ENCODE measurements around the gene DTNBP1.

Gene DTNBP1

DNA sequence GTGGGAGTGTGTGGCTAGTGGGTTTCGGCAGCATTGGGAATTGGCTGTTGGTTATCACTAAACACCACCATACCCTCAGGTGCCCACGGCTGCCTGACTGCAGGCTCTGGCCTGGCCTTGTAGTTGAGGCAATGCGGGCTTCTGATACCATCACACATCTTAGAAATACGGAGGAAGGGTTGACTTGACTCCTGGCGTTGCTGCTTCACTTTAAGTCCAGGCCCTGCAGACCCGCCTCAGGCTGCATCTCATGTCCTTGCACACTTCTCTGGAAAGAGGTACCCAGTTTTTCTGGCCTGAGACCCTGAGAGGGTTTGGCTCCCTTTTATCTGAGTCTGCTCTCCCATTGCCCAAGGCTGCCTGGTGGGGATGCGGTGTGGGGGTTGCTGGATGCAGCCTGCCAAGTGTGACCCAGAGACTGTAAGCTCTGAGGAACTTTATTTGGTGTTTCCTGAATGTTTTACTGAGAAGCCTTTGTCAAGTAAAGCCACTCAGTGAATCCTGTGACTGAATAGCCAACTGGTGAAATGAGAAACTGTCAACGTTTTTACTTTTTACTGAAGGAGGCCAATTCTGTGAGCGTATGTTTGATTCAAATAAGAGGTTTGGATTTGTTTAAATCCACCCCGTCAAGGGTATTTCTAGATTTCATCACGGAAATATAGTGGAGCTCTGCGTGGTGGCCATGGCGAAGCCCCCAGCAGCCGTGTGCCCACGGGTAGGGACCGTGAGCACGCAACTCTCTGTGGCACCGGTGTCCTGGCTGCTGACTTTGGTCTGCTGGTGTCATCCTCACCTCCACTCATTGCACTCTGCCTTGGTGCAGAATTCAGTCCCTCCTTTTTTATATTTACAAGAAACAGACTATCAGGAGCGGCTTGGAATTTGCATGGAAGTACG lies 160.1 kb downstream of the DTNBP1 start:
- DNase-seq (ENCODE audit: low spot score): no peak
- FAIRE-seq: no peak

GRCh38 chr6:15501826-15502445 lies 160.9 kb downstream of the DTNBP1 start:
- FAIRE-seq: no peak
- peak; percentile 30 for DNase-seq (ENCODE audit: low spot score)

- FAIRE-seq (no peak), DNase-seq (ENCODE audit: low spot score) (no peak)
These were observed 161.7 kb downstream of the DTNBP1 start for GRCh38 chr6:15500901-15501825.

GRCh38 chr6:15500078-15500740 lies 162.6 kb downstream of the DTNBP1 start:
- DNase-seq (ENCODE audit: low spot score) (no peak), FAIRE-seq (no peak)

GRCh38 chr6:15499591-15499990 lies 163.2 kb downstream of the DTNBP1 start:
- FAIRE-seq: no peak
- DNase-seq (ENCODE audit: low spot score): no peak

- DNase-seq (ENCODE audit: low spot score): no peak
- FAIRE-seq: no peak
These were observed 163.7 kb downstream of the DTNBP1 start for GRCh38 chr6:15499125-15499524.

DNA sequence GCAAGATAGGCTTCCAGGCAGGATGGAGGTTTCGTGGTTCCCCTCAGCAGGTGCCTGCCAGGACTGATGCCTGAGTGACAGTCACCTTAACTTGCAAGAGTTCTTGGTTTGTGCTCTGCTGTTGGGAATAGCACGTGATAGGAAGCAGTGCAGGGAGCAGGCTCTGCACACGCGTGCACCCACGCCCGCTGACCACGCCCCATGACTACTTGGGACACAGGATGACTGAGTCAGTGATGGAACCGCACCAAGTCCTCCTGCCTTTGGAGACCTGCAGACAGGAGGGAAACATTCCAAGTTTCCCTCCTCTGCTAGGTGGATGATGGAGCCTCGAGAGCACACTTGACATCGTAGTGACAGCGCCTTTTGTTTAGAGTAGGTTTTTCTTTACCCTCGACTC lies 164.2 kb downstream of the DTNBP1 start:
- DNase-seq (ENCODE audit: low spot score) (peak; percentile 51), FAIRE-seq (no peak)

DNA sequence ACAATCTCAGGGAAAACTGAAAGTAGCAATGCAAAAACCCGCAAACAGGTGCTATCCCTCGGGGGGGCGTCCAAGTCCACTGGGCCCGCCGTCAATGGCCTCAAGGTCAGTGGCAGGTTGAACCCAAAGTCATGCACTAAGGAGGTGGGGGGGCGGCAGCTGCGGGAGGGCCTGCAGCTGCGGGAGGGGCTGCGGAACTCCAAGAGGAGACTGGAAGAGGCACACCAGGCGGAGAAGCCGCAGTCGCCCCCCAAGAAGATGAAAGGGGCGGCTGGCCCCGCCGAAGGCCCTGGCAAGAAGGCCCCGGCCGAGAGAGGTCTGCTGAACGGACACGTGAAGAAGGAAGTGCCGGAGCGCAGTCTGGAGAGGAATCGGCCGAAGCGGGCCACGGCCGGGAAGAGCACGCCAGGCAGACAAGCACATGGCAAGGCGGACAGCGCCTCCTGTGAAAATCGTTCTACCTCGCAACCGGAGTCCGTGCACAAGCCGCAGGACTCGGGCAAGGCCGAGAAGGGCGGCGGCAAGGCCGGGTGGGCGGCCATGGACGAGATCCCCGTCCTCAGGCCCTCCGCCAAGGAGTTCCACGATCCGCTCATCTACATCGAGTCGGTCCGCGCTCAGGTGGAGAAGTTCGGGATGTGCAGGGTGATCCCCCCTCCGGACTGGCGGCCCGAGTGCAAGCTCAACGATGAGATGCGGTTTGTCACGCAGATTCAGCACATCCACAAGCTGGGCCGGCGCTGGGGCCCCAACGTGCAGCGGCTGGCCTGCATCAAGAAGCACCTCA lies 166.3 kb downstream of the DTNBP1 start:
- no peak for FAIRE-seq

GRCh38 chr6:15495375-15495901 lies 167.4 kb downstream of the DTNBP1 start:
- FAIRE-seq (no peak), DNase-seq (ENCODE audit: low spot score) (no peak)

More for the DNA sequence above, 166.3 kb downstream of the DTNBP1 start:
- DNase-seq (ENCODE audit: low spot score): no peak

DNA sequence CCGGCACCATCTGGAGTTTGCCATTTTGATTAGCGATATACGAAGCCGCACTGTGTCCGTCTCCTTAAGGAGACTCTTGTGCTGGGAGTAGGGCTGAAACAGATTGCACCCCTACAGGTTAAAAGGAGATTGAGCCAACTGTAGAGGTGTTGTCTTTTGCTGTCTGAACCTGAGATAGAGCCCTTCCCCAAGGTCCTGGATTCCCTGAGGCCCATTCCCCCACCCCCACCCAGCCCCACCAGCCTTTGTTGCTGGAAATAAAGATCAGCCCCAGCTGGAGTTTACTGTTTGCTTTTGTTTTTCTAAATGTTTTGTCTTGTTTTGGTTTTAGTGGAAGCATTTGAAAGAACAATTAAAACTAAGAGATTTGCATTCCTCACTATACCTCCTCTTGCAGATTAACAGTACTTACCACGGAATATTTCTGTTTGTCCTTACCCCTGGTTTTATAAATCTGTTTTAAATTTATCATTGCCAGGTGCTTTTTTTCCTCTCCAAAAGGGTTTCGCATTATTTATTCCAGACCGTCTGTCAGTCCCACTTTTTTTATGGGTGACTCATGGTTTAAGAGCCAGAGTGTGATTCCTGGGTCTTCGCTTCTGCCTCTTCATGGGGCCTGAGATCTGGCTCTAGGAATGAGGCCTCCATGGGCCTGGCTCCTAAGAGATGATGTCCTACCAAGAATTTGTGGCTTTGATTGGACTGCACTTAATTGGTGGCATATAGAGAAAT lies 169.2 kb downstream of the DTNBP1 start:
- FAIRE-seq: no peak
- DNase-seq (ENCODE audit: low spot score): no peak

GRCh38 chr6:15491986-15492269 lies 170.9 kb downstream of the DTNBP1 start:
- FAIRE-seq (no peak), DNase-seq (ENCODE audit: low spot score) (no peak)

GRCh38 chr6:15491255-15491985 lies 171.4 kb downstream of the DTNBP1 start:
- FAIRE-seq (no peak), DNase-seq (ENCODE audit: low spot score) (peak; percentile 52)

- DNase-seq (ENCODE audit: low spot score) (no peak), FAIRE-seq (no peak)
These were observed 172.4 kb downstream of the DTNBP1 start for GRCh38 chr6:15490242-15491100.

GRCh38 chr6:15489261-15489962 lies 173.4 kb downstream of the DTNBP1 start:
- no peak for DNase-seq (ENCODE audit: low spot score)
- FAIRE-seq: peak; percentile 27

- no peak for DNase-seq (ENCODE audit: low spot score)
- FAIRE-seq: no peak
These were observed 175.6 kb downstream of the DTNBP1 start for GRCh38 chr6:15487262-15487661.

- FAIRE-seq: no peak
- no peak for DNase-seq (ENCODE audit: low spot score)
These were observed 176.9 kb downstream of the DTNBP1 start for GRCh38 chr6:15485936-15486335.

DNA sequence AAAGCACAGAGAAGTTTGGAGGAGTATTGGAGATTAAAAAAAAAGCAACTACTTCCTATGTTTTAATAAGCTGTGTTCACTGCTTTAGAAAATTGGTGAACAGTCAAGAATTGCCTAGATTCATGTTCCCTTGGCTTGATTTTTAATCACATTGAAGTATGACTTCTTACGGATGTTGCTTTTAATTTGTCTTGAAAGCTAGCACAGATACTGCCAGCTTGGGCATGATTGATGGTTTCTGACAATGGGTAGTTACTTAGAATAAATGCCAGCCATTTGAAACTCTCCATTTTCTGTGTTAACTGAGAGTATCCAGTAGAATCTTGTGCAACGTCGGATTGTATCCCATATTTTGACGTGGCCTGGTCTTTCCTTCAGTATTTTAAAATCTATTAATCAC lies 178.0 kb downstream of the DTNBP1 start:
- DNase-seq (ENCODE audit: low spot score) (no peak), FAIRE-seq (no peak)

Data from urothelium cell line (cell line).